B cell (primary cell): ENCODE measurements around the gene DCLK1. TPM values are rescaled to one million over a fixed set of nuclear protein-coding genes. Genes with fewer than 3 reads are reported as not detected.

ENCODE experiments used
- ATAC-seq: fragments of 200-7000 bp; cut with Tn5 transposase; one replicate; pipeline ENCODE4 v1.10.0; 2021; ENCODE audit warnings: low read depth, mild to moderate bottlenecking, moderate number of reproducible peaks, moderate library complexity
- CTCF ChIA-PET: fragments of 350-600 bp; sonication (Branson Sonifier 250); formaldehyde crosslinking; loops from one replicate; lab custom pipeline; 2021; ENCODE audit warnings: antibody characterized with exemption, inconsistent platforms; lab: Charles Lee
- POLR2A ChIA-PET: fragments of 350-600 bp; sonication (Branson Sonifier 250); formaldehyde crosslinking; loops from one replicate; lab custom pipeline; 2021; ENCODE audit warnings: antibody characterized with exemption; lab: Charles Lee
- DNase-seq: peaks from one replicate; pipeline ENCODE4 v3.0.0; 2013
- H2AFZ ChIP-seq: 2 replicates; pipeline ENCODE4 v1.6.1; 2012; ENCODE audit warnings: mild to moderate bottlenecking, low read depth, low read length; ENCODE audit not compliant: insufficient read depth, poor library complexity, severe bottlenecking
- H3K27ac ChIP-seq, 2 donors: 1 replicate in 1 of 2; 2 replicates in 1 of 2; pipeline ENCODE4 v1.5.1; 2012 to 2013; ENCODE audit warnings: low read length in 2 of 2, mild to moderate bottlenecking in 2 of 2, moderate library complexity in 1 of 2
- H3K27me3 ChIP-seq, 4 experiments: fragments of 200-600 bp in 1 of 4; sonication (generic) in 1 of 4; replicated peaks in 1 of 4; 1 replicate in 2 of 4; 2 replicates in 2 of 4; pipeline versions ENCODE4 v1.6.1 to v1.7.0; 2013 to 2016; ENCODE audit warnings: low read length in 3 of 4, mild to moderate bottlenecking in 2 of 4, mixed read lengths in 1 of 4, moderate library complexity in 1 of 4; ENCODE audit not compliant: insufficient read depth in 4 of 4, control insufficient read depth in 3 of 4; ENCODE audit errors: control extremely low read depth in 1 of 4
- H3K36me3 ChIP-seq, 2 experiments: replicated peaks in 1 of 2; 1 replicate in 1 of 2; 2 replicates in 1 of 2; pipeline versions ENCODE4 v1.6.1 to v1.7.1; 2013; ENCODE audit warnings: low read length in 1 of 2; ENCODE audit not compliant: insufficient read depth in 2 of 2, control insufficient read depth in 1 of 2; ENCODE audit errors: control extremely low read depth in 1 of 2, extremely low read depth in 1 of 2
- H3K4me1 ChIP-seq, 2 donors: fragments of 200-600 bp in 1 of 2; sonication (generic) in 1 of 2; 1 replicate in 1 of 2; 2 replicates in 1 of 2; pipeline versions ENCODE4 v1.5.1 to v1.6.1; 2013 to 2017; ENCODE audit warnings: low read length in 2 of 2; ENCODE audit not compliant: control insufficient read depth in 2 of 2, insufficient read depth in 2 of 2
- H3K4me2 ChIP-seq: replicated peaks from 2 replicates; pipeline ENCODE3; 2012; ENCODE audit warnings: mild to moderate bottlenecking, low read depth, low read length; ENCODE audit not compliant: poor library complexity, severe bottlenecking
- H3K4me3 ChIP-seq, 5 experiments: fragments of 200-600 bp in 1 of 5; sonication (generic) in 1 of 5; 1 replicate in 3 of 5; 2 replicates in 2 of 5; pipeline versions ENCODE4 v1.5.1 to v1.7.0; 2011 to 2016; ENCODE audit warnings: low read length in 4 of 5, mild to moderate bottlenecking in 4 of 5, low read depth in 2 of 5, control low read depth in 1 of 5, moderate library complexity in 1 of 5; ENCODE audit not compliant: insufficient read depth in 1 of 5; ENCODE audit errors: control extremely low read depth in 1 of 5, extremely low read depth in 1 of 5
- H3K79me2 ChIP-seq: fragments of 200-600 bp; sonication (generic); one replicate; pipeline ENCODE4 v1.6.0; 2016; ENCODE audit warnings: low read length; ENCODE audit not compliant: control insufficient read depth, insufficient read depth
- H3K9ac ChIP-seq: fragments of 200-600 bp; sonication (generic); 2 replicates; pipeline ENCODE4 v1.6.1; 2017; ENCODE audit warnings: mild to moderate bottlenecking, low read length, moderate library complexity
- H3K9me3 ChIP-seq, 3 donors: one replicate each; pipeline versions ENCODE4 v1.6.1 to v1.7.1; 2013; ENCODE audit warnings: low read length in 2 of 3; ENCODE audit not compliant: control insufficient read depth in 2 of 3, insufficient read depth in 1 of 3; ENCODE audit errors: control extremely low read depth in 1 of 3
- H4K20me1 ChIP-seq: 2 replicates; pipeline ENCODE4 v1.6.0; 2012; ENCODE audit warnings: mild to moderate bottlenecking, low read length; ENCODE audit not compliant: insufficient read depth, control insufficient read depth, poor library complexity, severe bottlenecking
- H3K27ac Mint-ChIP-seq: one replicate; pipeline ENCODE4 v1.8.0; 2021; ENCODE audit warnings: mixed read lengths
- H3K27me3 Mint-ChIP-seq: one replicate; pipeline ENCODE4 v1.8.0; 2021; ENCODE audit warnings: mixed read lengths
- H3K4me1 Mint-ChIP-seq: one replicate; pipeline ENCODE4 v1.8.0; 2021; ENCODE audit warnings: mixed read lengths
- H3K4me3 Mint-ChIP-seq: one replicate; pipeline ENCODE4 v1.8.0; 2021; ENCODE audit warnings: mixed read lengths
- H3K9me3 Mint-ChIP-seq: one replicate; pipeline ENCODE4 v1.8.0; 2022; ENCODE audit warnings: mixed read lengths; ENCODE audit not compliant: insufficient read depth
- EZH2 ChIP-seq: IDR thresholded peaks from 2 replicates; pipeline ENCODE4 v1.6.1; 2012; ENCODE audit warnings: borderline replicate concordance, low read depth, mild to moderate bottlenecking, moderate library complexity, low read length; ENCODE audit not compliant: insufficient read depth, poor library complexity, severe bottlenecking
- WGBS: methylation state at CpG from one replicate; pipeline ENCODE4 v1.1.5; 2013; ENCODE audit warnings: missing lambda C conversion rate; ENCODE audit not compliant: insufficient coverage; 5-methylcytosine and 5-hydroxymethylcytosine counted together
- intact Hi-C: fragments of 100-400 bp; cut with micrococcal nuclease; formaldehyde crosslinking; loops from one replicate; pipeline ENCODE4 v1.10.0; 2022
- polyA plus RNA-seq: library from polyadenylated mRNA; depleted of rRNA; stranded (reverse); fragments of >200 nt; gene quantifications from 2 replicates; pipeline ENCODE4 v1.2.3, GENCODE V29; 2012
- total RNA-seq, 2 donors: library from RNA; stranded (reverse); fragments of 120-200 nt in 1 of 2; gene quantifications; 1 replicate in 1 of 2; 2 replicates in 1 of 2; pipeline versions ENCODE4 v1.2.3 to v1.2.4, GENCODE V29; 2013 to 2022
- TF ChIP-seq, protein P1 (sequence below): fragments of 200-600 bp; IDR thresholded peaks from one replicate; pipeline ENCODE4 v1.8.0; 2022; ENCODE audit warnings: antibody characterized with exemption, mild to moderate bottlenecking

The DCLK1 gene
- total and polyA plus RNA-seq, 2 donors (not counting 1 experiment from before 2014, with no cell fraction given): not detected

DNA sequence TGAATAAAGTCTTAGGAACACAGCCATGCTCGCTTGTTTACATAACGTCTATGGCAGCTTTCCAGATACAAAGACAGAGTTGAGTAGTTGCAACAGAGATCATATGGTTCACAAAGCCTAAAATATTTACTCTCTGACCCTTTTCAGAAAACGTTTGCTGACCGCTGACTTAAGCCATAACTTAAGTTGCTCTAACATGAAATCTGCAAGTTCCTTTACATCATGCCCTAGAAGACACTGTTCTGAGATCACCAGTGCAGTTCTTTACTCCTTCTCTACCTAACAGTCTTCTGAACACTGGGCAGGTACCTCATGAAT, 166.4 kb downstream of the DCLK1 start:
- DNase-seq (no peak), ATAC-seq (no peak)
- peaks cover 7% of the 10 kb centered on the region for H3K9me3 Mint-ChIP-seq
- no peak overlapping the region for H3K4me3 Mint-ChIP-seq
- Histone ChIP-seq H3K27me3 (no peaks in the 10 kb centered on the region), H3K4me1 (no peaks in the 10 kb centered on the region), H3K27ac (no peak overlapping the region), H3K36me3 (no peaks in the 10 kb centered on the region), H3K9ac (no peak overlapping the region), H3K4me2 (no peak overlapping the region), H4K20me1 (no peaks in the 10 kb centered on the region), H3K79me2 (no peaks in the 10 kb centered on the region), H3K9me3 (peaks cover 0 to 3% (median 0%) of the 10 kb centered on the region in 3 donors), H2AFZ (no peak overlapping the region), H3K4me3 (no peak overlapping the region)
- TF ChIP-seq, protein P1, sequence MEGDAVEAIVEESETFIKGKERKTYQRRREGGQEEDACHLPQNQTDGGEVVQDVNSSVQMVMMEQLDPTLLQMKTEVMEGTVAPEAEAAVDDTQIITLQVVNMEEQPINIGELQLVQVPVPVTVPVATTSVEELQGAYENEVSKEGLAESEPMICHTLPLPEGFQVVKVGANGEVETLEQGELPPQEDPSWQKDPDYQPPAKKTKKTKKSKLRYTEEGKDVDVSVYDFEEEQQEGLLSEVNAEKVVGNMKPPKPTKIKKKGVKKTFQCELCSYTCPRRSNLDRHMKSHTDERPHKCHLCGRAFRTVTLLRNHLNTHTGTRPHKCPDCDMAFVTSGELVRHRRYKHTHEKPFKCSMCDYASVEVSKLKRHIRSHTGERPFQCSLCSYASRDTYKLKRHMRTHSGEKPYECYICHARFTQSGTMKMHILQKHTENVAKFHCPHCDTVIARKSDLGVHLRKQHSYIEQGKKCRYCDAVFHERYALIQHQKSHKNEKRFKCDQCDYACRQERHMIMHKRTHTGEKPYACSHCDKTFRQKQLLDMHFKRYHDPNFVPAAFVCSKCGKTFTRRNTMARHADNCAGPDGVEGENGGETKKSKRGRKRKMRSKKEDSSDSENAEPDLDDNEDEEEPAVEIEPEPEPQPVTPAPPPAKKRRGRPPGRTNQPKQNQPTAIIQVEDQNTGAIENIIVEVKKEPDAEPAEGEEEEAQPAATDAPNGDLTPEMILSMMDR: no peak
- TF ChIP-seq EZH2: no peak
- ChIA-PET CTCF (no interaction called here), POLR2A (no interaction called here)
- no peaks in the 10 kb centered on the region for H3K4me1 Mint-ChIP-seq
- WGBS: 80% methylated on average over 4 of the region's 4 CpGs
- H3K27ac Mint-ChIP-seq: no peak overlapping the region
- no peaks in the 10 kb centered on the region for H3K27me3 Mint-ChIP-seq
- intact Hi-C loops: no loop called here

DNA sequence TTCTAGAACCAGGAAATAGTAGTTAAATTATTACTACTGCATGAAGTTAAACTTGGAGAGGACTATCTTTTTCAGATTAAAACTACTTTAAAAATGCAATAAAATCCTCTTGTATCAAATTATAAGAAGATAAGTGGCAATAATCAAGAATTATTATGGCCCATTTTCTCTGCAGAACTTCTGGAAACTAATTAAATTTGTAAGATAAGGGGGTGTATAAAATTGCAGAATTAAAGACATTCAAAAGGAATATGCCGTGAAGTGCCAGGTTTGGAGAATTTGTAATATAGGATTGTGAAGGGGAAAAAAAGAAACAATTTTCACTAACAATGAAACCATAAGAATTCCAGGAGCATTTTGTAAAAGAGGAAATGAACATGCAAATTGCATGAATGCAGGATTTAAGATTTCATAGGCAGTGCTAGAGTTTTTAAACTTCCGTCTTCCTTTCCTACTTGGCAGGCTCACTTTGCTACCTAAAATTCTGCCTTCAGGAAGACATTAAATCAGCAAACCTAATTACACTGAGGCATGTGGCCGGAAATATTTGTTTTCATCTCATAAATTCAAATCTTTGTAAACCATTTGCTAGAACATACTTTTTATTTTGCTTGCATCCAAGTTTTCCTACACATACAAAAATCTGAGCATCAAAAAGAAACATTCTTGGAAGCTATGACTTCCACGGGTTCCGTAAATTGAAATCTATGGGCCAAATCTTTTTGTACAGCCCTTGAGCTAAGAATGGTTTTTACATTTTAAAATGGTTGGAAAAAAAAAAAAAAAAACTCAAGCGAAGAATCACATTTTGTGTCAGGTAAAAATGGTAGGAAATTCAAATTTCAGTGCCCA, 166.9 kb downstream of the DCLK1 start:
- intact Hi-C loops: no loop called here
- H3K27ac ChIP-seq: no peak overlapping the region
- no peak overlapping the region for H3K4me3 ChIP-seq
- no peaks in the 10 kb centered on the region for H3K79me2 ChIP-seq
- peaks cover 0 to 3% (median 0%) of the 10 kb centered on the region in 3 donors for H3K9me3 ChIP-seq
- no peaks in the 10 kb centered on the region for H3K4me1 ChIP-seq
- H3K4me3 Mint-ChIP-seq: no peak overlapping the region
- no peak overlapping the region for H3K9ac ChIP-seq
- no peaks in the 10 kb centered on the region for H3K27me3 ChIP-seq
- DNase-seq (no peak), ATAC-seq (no peak)
- WGBS: 40% methylated on average over 1 of the region's 6 CpGs
- H3K27ac Mint-ChIP-seq: no peak overlapping the region
- ChIA-PET POLR2A (no interaction called here), CTCF (no interaction called here)
- no peaks in the 10 kb centered on the region for H3K36me3 ChIP-seq
- no peaks in the 10 kb centered on the region for H3K4me1 Mint-ChIP-seq
- H3K4me2 ChIP-seq: no peak overlapping the region
- H3K27me3 Mint-ChIP-seq: no peaks in the 10 kb centered on the region
- no peak overlapping the region for H2AFZ ChIP-seq
- TF ChIP-seq, protein P1: no peak
- no peak for TF ChIP-seq EZH2
- peaks cover 3% of the 10 kb centered on the region for H3K9me3 Mint-ChIP-seq
- no peaks in the 10 kb centered on the region for H4K20me1 ChIP-seq
